HG02885 (cell line): ENCODE measurements around the gene MRM2.

Experiments
- ATAC-seq: cut with Tn5 transposase; IDR thresholded peaks from one replicate; pipeline ENCODE4 v1.9.1; 2021; ENCODE audit warnings: mild to moderate bottlenecking; ENCODE audit not compliant: unreplicated experiment, poor library complexity

Gene MRM2

DNA sequence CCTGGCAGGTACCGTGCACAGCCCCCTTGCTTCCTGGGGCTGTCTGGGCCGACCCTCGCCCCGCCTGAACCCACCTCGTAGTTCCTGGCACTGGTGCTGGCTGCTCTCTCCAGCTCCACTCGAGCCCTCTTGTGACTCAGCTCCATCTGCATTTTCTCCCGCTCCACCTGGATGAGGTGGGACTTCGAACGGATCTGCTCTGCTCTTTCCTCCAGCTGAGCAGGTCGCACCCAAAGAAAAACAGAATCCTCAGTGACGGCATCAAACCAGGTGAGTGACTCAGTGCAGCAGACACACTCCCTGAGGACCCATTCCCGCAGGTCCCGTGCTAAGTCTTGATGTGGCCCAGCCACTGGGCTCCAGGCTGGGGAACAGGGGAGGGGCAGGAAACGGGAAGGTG is 16.7 kb downstream of the MRM2 start:
- no peak for ATAC-seq

DNA sequence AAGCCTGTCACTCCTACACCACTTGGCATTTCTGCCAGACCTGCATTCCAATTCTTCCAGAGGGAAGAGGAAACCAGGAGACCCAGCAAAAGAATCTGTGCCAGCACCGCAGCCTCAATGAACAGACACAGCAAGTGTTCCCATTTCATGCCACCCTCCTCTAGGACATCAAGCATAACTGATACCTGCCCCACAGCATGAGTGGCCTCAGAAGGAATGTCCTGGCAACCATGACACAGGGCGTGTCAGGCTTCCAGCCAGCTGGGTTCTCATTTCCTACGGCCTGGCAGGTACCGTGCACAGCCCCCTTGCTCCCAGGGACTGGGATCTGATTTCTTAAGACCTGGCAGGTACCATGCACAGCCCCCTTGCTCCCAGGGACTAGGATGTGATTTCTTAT is 17.1 kb downstream of the MRM2 start:
- no peak for ATAC-seq

- no peak for ATAC-seq
These were observed 17.5 kb downstream of the MRM2 start for GRCh38 chr7:2224491-2224928.

DNA sequence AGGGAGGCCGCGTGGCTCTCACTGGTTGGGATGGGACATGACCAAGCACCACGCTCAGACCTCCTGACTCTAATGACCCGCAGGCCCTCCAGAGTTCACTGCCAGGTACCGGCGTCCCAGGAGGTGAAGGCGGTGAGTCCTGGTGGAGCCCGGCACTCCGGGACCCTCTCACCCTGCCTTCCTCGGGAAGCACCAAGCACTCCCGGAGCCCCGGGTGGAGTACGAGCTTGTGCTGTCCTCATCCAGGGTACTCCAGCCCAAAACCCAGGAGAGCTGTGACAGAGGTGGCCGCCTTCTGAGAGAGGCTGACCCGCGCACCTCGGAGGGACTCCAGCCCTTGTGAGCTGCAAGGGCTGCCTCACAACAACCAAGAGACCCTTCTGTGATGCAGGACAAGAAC is 18.7 kb downstream of the MRM2 start:
- ATAC-seq: no peak

- no peak for ATAC-seq
These were observed 19.5 kb downstream of the MRM2 start for GRCh38 chr7:2222516-2222915.

- ATAC-seq: no peak
These were observed 21.1 kb downstream of the MRM2 start for GRCh38 chr7:2220954-2221353.

- no peak for ATAC-seq
These were observed 21.5 kb downstream of the MRM2 start for GRCh38 chr7:2220506-2220905.

DNA sequence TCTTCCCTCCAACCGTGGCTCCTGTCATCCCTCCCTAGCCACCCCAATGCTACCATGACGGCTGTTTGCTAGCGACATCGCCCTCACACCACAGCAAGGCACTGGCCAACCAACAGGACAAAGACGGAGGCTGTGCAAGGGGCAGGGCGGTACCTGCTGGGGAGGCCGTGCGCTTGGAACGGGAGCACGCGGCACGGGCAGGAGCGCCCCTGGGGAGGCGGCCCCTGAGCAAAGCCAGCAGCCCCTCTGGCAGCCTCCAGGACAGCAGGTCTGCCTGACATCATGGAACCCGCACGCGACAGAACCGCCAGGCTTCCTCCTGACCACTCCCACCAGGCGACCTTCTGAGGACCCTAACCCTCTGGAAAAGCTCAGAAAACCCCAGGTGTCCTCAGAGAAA is 22.0 kb downstream of the MRM2 start:
- no peak for ATAC-seq

DNA sequence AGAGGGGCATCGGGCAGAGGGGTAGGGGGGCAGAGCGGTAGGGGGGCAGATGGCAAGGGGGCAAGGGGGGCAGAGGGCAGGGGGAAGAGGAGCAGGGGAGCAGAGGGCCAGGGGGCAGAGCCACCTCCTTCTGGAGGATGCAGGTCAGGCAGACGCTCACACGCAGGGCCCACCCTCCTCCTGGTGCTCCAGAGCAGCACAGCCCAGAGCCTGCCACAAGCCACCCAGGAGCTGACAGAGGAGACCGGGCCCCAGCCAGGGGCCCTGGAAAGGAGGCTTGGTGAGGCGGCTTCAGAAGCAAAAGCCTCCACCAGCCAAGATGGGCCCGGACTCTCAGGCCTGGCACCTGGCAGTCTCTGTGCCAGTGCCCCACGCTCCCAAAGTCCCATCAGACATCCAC is 22.4 kb downstream of the MRM2 start:
- ATAC-seq: no peak

- ATAC-seq: no peak
These were observed 22.9 kb downstream of the MRM2 start for GRCh38 chr7:2219136-2219535.

DNA sequence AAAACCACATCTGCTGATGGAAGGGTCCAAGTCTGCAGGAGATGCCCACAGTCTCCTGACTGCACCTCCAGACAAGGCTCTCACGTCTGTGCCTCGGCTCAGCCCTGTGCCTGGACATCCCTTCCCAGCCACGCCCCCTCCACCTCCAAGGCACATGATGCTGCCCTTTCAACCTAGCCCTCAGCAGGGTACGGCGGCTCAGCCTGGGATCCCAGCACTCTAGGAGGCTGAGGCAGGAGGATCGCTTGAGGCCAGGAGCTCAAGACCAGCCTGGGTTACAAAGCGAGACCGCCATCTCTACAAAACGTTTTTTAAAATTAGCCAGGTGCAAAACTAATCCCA is 23.6 kb downstream of the MRM2 start:
- ATAC-seq: no peak

DNA sequence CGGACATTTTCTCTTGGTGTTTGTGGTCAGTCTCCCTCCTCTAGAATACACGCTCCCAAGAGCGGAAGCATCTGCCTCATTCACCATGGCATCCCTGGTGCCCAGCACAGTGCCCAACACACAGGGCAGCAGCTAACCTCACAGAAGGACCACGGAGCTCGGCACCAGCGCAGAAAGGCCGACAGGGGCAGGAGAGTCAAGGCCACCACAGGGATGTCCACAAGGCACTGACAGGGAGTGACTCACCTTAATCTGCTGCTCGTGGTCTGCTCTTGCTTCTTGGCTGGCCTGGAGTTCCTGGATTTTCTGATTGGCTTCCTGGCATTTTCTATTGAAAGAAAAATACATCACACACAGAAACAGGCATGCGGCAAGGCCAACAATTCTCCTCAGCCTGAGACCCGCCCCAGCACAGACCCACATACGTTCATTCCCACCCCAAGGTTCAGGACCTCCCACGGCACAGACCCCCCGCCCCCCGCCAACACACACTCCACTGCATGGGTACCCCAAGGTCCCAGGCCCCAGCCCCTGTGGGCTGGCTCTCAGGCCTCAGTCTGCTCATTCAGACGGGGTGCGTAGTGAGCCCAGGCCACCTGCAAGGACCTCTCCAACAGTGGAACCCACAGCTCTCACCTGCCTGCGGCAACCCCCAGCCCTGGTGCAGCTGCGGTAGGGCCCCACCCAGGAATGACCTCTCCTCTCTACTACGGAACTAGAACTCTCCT is 24.1 kb downstream of the MRM2 start:
- no peak for ATAC-seq

DNA sequence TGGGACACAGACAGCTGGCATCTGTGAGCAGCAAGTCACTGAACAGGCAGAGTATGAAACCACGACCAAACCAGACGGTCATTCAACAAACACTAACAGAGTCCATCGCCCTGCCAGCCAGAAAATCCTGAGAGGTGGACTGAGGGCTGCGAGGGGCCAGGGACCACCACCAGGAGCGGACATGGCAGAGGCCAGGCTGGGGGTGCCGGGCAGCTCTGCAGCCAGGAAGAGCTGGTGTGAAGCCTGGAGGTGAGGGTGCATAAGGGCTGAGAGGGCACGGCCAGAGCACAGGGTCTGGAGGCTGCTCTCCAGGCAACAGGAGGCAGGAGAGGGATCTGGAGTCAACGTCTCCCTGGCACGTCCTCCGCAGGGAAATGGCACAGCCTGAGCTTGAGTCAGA is 24.8 kb downstream of the MRM2 start:
- ATAC-seq: no peak

- no peak for ATAC-seq
These were observed 26.2 kb downstream of the MRM2 start for GRCh38 chr7:2215851-2216250.

GRCh38 chr7:2214636-2215035 is 27.4 kb downstream of the MRM2 start:
- no peak for ATAC-seq

GRCh38 chr7:2213551-2214215 is 28.3 kb downstream of the MRM2 start:
- ATAC-seq: no peak

GRCh38 chr7:2212906-2213305 is 29.1 kb downstream of the MRM2 start:
- no peak for ATAC-seq

DNA sequence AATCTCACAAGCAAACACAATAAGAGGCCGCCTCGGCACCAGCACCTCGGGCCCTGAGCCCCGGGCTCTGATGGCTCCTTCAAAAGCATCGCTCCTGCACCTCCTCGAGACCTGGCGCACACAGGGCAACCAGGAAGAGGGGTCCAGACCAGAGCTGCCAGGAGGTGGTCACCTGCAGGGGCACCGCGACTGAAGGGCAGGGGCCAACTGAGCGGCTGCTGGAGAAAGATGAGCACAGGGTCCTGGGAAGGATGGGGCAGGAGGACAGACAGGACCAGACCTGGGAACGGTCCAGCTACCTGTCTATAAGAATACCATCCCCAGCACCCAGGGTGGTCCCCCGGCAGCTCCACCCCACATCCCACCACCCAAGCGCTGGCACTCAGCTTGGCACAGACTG is 30.1 kb downstream of the MRM2 start:
- no peak for ATAC-seq

DNA sequence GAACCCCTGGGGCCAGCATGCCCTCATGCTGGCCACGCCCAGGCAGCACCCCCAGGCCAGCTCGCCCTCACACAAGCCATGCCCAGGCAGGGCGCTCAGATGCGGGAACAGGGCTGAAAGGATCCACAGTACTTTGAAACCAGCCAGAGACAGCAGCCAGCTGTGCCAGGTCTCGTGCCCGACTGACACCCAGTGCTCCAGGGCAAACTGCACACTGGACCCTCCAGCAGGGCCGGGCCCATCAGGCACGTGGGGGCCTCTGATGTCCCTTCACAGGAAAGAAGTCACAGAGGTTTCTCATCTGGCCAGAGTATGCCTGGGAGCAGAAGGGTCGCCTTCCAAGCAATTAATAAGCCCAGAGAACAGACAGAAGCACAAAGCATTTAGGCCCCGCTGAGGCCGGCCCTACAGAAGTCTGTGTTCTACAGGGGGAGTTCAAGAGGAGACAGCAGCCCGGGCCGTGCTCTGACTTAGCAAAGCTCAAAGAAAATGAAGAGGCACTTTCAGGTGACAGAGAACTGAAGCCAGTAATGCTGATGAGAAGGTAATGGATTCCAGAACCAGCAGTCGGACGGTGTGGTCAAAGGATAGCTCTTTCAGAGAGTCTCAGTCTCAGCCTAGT is 30.6 kb downstream of the MRM2 start:
- ATAC-seq: no peak

DNA sequence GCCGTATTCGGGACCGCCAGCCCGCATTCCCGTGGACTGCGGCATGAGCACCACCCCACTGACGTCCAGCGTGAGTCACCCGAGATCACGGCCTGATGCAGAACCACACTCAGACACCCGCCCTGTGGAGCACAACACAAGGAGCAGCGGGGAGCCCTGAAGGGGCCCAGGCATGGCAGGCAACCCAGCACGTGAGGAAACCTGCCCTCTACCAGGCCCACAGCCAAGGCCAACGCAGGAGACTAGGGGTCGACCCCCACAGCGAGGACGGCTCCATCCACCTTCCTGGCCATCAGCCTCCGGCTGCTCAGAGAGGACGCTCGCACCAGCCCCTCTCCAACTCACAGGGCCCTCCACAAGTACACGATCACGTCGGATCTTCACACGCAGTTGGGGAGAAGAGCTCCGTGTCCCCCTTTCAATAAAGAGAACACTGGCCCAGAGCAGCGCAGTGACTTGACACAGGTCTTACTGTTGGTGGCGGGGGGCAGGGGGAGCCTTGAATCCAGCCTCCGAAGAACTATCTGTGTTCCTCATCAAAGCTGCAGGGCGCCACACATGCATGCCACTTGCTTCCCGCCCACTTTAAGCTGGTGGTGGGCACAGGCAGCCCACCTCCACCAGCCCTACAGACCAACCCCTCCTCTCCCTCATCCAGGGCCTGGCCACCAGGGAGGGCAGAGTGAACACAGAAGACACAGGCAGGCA is 31.3 kb downstream of the MRM2 start:
- no peak for ATAC-seq

- ATAC-seq: peak; percentile 21
These were observed 32.1 kb downstream of the MRM2 start for GRCh38 chr7:2209961-2210323.
